K562 treated with DMSO at 1 percent for 24 hours (cell line): ENCODE data around the gene ZNG1A. TPM values are rescaled to one million over a fixed set of nuclear protein-coding genes. Genes with fewer than 3 reads are reported as not detected.

ENCODE experiments used
- total RNA-seq: library from RNA; unstranded; fragments of 300-600 nt; gene quantifications from 2 replicates; pipeline ENCODE4 v1.2.3, GENCODE V29; 2022; ENCODE audit warnings: low read depth; ENCODE audit not compliant: insufficient read depth

ZNG1A gene
- total RNA-seq = 8.7 and 12.1 TPM in 2 replicates

DNA sequence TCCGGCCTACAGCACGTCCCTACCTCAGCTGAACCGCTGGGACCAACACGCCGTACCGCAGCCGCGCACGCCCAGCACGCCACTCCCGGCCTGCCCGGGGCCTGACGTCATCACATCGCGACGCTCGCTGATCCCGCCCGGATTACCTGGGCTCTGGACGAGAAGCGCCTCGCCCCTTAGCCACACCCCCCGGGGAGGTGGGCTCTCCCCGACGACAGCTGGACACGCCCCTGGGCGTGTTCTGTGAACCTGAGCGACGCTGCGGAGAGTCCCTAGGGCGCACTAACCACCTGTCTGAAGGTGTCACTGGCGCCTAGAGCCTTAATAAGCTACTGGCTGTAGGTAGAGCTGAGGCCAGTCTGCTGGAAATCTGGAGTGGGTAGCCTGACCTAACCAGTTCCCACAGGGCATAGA is at the start of gene ZNG1A:
TSS of gene ZNG1A (minus strand) at position 87 of the 414 bp plus-strand sequence. CDS start 87 bp downstream, outside the sequence.

DNA sequence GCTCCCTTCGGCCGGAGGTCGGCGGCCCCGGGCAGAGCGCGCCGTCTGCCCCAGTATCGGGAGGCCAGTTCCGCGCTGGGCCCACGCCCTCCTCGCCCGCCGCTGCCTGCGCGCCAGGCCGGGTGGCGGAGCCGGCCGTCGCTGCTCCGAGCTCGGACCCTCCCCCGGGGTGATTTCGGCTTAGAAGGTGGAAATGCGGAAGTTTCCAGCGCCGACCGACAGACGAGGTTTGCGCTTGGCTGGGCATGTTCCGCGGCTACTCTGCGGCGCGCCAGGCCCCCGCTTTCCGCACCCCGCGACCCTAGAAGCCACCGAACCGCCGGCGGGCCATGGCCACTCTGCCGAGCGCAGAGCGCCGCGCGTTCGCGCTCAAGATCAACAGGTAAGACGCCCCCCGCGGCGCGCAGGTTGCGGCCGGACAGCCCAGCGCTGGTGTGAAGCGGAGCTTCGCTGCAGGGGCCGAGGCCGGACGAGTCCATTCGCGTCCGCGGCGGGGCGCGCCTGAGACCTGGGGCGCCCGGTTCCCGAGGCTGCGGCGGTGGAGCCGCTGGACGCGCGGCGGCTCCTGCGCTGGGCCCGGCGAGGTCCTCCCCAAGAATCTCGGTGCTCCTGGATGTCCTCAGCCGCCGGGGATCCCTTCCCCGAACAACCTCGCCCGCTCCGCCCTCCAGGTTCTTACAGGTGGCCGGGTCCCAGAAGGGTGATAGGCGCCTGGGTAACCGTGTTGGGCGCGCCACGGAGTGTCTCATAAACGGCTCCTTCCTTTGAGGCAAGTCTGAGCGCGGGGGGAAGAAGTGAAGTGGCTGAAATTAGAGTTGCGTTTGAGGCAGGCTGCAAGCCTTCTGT is 36.0 kb upstream of the ZNG1A start, which contains the start of gene DOCK8:
TSS of gene DOCK8 (plus strand) at position 218 of the 846 bp plus-strand sequence. CDS start at position 330, 112 bp downstream.

GRCh38 chr9:117995-118467 is 60.8 kb downstream of the ZNG1A start, which contains the start of gene FOXD4:
Gene FOXD4 (minus strand): TSS chr9:118417. CDS start chr9:118119, 298 bp downstream.

Other genes with a start within 250 kb of the ZNG1A start
- gene WASHC1, start 149.6 kb downstream of the ZNG1A start, total RNA-seq = 11.3 and 12.8 TPM in 2 replicates
- gene FOXD4, start 60.6 kb downstream of the ZNG1A start, total RNA-seq = 0.98 and 1.5 TPM in 2 replicates
- 37.4 and 37.6 TPM in 2 replicates for gene DOCK8, start 35.8 kb upstream of the ZNG1A start, total RNA-seq